GM12873 (cell line): ENCODE data around the gene MPRIP.

Experiments used
- CTCF ChIP-seq: IDR thresholded peaks from 2 replicates; pipeline ENCODE4 v1.5.1; 2012; ENCODE audit warnings: low read depth, mild to moderate bottlenecking, moderate library complexity, low read length, control low read depth; ENCODE audit not compliant: insufficient read depth; ENCODE audit errors: missing control alignments

Gene MPRIP

GRCh38 chr17:17201907-17202306 is 159.7 kb downstream of the MPRIP start:
- TF ChIP-seq CTCF, result no peak

GRCh38 chr17:17203173-17203730 is 161.0 kb downstream of the MPRIP start:
- TF ChIP-seq CTCF, result no peak

GRCh38 chr17:17204041-17204591 is 161.9 kb downstream of the MPRIP start:
- no peak for TF ChIP-seq CTCF

GRCh38 chr17:17204635-17205231 is 162.5 kb downstream of the MPRIP start:
- TF ChIP-seq CTCF, result no peak

GRCh38 chr17:17205368-17206123 is 163.3 kb downstream of the MPRIP start:
- no peak for TF ChIP-seq CTCF

GRCh38 chr17:17206124-17206912 is 164.1 kb downstream of the MPRIP start, which contains the start of gene PLD6:
PLD6 (minus strand) TSS chr17:17206333; CDS start chr17:17206286, 47 bp downstream.
- TF ChIP-seq CTCF, result no peak
